GM18907 (cell line): ENCODE results near the gene CCDC183.
A peak's percentile ranks its signal among the peaks of the same experiment; 100 is the strongest.
"Not testable (repeated sequence)": the region's sequence is repeated elsewhere in the genome, so short reads cannot be mapped to it uniquely, and the experiment has no call there.

Experiments used
- ATAC-seq: cut with Tn5 transposase; IDR thresholded peaks from one replicate; pipeline ENCODE4 v1.9.1; 2021; ENCODE audit warnings: mild to moderate bottlenecking, moderate library complexity; ENCODE audit not compliant: unreplicated experiment

CCDC183 gene

DNA sequence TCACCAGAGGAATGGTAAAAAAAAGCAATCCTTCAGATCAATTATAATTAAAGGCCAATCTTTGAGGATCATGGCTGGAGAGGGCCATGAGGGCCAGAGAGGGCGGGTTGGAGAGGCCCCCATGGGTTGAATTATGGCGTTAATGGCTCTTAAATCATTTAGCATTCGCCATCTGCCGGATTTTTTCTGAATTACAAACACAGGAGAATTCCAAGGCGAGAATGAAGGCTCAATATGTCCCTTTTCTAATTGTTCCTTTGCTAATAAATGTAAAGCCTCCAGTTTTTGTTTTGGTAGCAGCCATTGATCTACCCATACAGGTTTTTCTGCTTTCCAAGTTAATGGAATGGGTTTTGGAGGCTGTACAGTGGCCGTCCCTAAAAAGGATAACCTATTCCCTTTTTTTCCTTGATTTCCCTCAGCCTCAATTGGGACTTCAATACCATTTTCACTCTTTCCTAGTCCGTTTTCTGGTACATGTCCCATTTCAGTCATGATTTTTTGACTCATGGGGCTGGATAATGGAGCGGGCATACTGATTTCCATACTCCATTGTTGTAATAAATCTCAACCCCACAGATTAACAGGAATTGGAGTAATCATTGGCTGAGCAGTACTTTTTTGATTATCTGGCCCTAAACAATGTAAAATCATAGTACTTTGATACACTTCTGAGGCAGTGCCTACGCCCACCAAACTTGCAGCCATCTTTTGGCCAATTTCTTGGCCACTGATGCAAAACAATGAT lies 11.7 kb upstream of the CCDC183 start:
- ATAC-seq: no peak

- ATAC-seq: no peak
These were observed 11.2 kb upstream of the CCDC183 start for GRCh38 chr9:136784997-136785361.

DNA sequence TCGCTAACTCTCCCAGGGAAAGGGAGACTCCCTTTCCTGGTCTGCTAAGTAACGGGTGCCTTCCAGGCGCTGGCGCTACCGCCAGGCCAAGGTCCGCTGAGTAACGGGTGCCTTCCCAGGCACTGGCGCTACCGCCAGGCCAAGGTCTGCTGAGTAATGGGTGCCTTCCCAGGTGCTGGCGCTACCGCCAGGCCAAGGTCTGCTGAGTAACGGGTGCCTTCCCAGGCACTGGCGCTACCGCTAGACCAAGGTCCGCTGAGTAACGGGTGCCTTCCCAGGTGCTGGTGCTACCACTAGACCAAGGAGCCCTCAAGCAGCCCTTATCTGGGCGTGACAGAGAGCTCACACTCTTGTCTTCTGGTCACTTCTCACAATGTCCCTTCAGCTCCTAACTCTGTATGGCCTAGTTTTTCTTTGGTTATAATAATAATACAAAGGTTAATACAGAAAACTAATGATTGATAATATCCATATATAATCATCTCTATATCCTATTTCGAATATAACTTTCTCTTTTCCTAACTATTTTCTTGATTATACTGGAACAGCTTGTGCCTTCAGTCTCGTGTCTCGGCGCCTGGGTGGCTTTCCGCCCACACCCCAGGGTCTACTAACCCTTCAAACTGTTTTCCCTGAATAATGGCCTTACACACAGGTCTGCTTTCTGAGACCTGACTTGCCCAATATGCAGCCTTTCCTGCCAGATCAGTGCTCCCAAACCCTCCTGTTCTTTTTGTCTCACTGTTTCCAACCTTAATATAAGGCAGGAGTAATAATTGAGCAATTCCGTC lies 10.4 kb upstream of the CCDC183 start:
- not testable (repeated sequence) for ATAC-seq

DNA sequence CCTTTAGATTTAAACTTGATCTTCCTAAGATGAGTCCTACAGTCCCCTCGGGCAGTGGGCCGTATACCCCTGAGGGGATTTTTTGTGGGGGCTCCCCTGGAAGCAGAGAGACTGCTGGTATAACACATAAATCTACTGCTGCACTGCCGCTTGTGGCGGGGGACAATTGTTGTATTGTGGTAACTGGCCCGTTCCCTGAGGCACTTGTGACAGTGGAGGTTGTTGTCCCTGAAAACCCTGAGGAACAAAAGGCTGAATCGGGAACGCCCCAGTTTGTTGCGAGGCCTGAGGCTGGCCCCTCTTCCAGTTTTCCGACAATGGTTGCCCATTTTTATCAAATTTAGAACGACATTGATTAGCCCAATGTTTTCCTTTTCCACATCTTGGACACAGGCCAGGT lies 9.7 kb upstream of the CCDC183 start:
- no peak for ATAC-seq

DNA sequence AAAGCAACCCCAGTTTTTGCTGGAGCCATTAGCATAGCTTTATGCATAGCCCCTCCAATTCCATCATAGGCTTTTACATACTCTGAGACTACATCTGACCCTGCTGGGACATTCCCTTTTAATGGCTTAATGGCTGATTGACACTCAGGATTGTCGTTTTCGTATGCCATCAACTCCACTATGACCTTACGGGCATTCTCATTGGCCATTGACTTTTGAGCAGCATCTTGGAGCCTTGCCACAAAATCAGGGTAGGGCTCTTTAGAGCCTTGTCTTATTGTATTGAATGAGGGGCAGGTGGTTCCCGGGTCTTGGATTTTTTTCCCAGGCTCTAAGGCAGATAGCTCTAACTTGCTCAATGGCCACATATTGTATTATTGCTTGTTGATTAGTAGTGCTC lies 9.2 kb upstream of the CCDC183 start:
- ATAC-seq: not testable (repeated sequence)

DNA sequence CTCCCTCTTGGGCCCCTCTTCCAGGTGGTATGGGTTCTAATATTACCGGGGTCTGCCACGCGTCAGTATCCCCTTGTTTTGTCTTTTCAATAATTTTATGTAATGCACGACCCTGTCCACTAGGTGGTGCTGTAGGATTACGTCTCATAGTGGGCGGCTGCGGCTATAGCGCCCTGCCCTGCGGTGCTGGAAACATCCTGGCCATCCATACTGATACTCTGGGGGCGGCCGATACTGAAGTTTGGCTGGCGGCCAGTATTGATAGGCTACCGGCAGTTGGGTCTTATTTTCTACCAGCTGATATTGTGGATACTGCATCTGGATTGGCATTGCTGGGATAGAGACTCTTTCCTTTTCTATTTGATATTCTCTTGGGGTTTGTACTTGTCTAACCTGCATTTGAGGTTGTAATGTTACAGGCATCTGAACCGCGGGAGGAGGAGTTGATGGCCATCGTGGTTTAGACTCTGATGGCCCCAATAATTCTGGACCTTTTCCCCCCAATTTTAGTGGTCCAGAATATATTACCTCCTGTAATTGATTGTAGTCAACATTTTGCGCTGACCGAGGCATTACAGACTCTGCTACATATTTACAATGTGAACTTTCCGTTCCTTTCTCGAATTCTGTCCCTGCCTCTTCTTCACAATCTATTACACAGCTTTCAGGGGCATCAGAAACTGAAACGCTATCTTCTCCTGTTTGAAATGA lies 8.3 kb upstream of the CCDC183 start:
- no peak for ATAC-seq

DNA sequence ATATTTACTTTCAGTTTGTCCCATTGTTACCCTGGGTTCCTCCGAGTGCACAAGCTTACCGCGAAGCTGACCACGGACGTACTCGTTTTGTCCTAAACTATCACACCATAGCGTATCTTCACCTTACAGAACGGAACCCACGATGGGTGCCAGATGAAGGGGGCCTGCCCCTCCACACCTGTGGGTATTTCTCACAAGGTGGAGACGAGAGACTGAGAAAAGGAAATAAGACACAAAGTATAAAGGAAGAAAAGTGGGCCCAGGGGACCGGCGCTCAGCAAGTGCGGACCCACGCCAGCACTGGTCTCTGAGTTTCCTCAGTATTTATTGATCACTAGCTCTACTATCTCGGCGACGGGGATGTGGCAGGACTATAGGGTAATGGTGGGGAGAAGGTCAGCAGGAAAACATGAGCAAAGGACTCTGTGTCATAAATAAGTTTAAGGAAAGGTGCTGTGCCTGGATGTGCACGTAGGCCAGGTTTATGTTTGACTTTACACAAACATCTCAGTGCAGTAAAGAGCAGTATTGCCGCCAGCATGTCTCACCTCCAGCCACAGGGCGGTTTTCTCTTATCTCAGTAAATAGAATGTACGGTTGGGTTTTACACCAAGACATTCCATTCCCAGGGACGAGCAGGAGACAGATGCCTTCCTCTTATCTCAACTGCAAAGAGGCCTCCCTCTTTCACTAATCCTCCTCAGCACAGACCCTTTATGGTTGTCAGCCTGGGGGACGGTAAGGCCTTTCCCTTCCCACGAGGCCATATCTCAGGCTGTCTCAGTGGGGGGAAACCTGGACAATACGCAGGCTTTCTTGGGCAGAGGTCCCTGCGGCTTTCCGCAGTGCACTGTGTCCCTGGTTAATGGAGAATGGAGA lies 7.3 kb upstream of the CCDC183 start:
- not testable (repeated sequence) for ATAC-seq

GRCh38 chr9:136789523-136789937 lies 6.6 kb upstream of the CCDC183 start:
- ATAC-seq: no peak

DNA sequence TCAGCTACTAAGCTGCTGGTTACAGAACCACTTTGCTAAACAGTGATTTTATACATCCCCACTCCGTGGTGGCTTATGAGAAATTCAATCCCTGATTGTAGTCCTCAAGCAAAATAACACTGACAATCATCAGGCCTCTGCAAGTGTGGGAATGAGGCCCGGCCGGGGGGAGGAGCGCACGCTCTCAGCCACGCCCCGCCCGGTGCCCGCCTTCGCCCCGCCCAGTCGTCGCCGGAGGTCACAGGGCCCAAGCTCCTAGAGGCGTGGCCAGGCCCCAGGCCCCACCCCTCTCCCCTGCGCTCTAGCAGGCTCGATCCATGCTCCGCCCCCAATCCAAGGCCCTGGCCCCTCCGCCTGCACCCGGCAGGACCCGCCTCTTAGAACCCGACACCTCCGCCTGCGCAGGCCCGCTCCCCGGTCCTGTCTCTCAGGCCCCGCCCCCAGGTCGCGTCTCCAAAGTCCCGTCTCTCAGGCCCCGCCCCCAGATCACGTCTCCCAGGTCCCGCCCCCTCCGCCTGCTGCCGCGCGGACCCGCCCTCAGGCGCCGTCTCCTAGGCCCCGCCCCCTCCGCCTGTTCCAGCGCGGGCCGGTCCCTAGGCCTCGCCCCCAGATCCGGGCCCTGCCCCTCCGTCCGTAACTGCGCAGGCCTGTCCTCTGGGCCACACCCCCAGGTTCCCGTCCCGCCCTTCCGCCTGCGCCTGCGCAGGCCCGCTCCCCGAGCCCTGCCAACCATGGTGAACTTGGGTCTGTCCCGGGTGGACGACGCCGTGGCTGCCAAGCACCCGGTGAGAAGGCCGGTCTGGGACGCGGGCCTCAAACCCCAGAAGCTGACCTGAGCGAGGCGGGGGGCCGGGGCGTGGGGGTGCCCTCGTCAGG lies 5.3 kb upstream of the CCDC183 start, which contains the start of gene TMEM141:
Gene TMEM141, plus strand, starts transcription at position 705 of the 876 bp plus-strand sequence. Its CDS starts 27 bp downstream, at position 732.
- peak; percentile 84 for ATAC-seq

DNA sequence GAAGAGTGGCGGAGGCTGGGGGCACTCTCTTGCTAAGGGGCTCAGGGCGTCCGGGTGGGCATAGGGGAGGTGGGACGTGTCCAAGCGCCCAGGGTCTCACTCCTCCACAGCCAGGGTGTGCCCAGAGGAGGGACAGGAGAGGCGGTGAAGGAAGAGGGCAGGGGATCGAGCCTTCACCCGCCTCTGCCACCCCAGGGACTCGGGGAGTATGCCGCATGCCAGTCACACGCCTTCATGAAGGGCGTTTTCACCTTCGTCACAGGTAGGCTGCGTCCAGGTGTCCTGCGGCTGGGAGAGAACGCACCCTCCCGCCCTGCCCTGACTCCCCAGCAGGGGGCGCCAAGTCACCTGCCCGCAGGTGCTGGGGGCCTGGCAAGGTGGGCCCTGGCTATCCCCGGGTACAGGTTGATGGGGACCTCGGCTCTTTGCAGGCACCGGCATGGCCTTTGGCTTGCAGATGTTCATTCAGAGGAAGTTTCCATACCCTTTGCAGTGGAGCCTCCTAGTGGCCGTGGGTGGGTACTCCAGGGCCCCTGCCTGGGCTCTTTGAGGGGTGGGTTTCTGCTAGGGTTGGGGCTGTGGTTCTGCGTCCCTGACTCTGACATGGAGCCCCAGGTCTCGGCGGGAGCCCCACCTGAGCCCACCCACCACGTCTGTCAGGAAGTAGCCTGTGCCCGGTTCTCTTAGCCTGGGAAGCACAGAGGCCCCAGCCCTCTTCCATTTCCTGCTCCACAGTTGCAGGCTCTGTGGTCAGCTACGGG lies 4.4 kb upstream of the CCDC183 start:
- peak; percentile 24 for ATAC-seq

DNA sequence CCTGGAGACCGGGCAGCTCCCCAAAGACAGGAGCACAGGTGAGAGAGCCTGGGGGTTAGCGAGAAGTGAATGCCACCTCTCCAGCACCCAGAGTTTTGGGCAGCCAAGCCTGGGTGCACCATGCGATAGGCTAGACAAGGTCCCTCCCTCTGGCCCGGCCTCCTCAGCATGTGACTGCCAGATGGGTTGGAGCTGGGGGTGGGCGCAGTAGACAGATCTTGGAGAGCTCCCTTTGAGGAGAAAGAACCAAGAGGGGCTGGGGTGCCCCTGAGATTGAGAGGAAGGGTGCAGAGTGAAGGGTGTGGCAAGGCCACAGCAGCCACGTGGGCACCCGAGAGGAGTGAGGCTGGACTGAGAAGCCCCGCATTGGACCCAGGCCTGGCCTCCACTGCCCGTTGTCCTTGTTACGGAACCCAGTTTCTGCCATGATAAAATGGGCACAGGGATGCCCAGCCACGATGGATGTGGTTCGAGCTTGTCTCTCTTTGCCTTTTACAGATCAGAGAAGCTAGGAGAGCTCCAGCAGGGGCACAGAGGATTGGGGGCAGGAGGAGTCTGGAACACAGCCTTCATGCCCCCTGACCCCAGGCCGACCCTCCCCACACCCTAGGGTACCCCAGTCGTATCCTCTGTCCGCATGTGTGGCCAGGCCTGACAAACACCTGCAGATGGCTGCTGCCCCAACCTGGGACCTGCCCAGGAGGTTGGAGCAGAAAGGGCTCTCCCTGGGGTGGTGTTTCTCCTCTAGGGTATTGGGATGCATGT lies 3.6 kb upstream of the CCDC183 start:
- no peak for ATAC-seq

GRCh38 chr9:136793086-136793946 lies 2.8 kb upstream of the CCDC183 start:
- ATAC-seq: no peak

GRCh38 chr9:136794281-136794999 lies 1.7 kb upstream of the CCDC183 start:
- no peak for ATAC-seq

- no peak for ATAC-seq
These were observed 1.2 kb upstream of the CCDC183 start for GRCh38 chr9:136795000-136795348.

DNA sequence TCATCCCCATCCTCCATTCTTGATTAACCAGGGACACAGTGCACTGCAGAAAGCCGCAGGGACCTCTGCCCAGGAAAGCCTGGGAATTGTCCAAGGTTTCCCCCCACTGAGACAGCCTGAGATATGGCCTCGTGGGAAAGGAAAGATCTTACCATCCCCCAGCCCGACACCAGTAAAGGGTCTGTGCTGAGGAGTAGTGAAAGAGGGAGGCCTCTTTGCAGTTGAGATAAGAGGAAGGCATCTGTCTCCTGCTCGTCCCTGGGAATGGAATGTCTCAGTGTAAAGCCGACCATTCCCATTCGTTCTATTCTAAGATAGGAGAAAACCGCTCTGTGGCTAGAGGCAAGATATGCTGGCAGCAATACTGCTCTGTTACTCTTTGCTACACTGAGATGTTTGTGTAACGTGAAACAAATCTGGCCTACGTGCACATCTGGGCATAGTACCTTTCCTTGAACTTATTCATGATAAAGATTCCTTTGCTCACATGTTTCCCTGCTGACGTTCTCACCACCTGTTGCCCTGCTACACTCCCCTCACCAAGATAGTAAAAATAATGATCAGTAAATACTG lies 723 bp downstream of the CCDC183 start:
- ATAC-seq: not testable (repeated sequence)

DNA sequence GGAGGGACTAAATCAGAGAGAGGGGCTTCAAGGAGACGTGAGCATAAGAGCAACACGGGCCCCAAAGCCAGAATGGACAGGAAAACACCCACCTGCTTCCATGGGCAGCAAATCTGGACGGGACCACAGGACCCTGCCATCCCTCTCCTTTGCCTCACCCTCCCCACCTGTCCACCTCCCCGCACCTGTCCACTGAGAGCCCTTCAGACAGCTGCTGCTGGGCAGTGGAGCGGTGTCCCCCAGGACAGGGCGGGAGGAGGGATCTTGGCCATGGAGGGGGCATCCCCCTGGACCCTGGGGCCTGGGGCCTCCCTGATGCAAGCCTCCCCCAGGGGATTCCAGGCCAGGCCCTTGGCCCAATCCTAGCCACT lies 2.6 kb downstream of the CCDC183 start:
- ATAC-seq: no peak
